ENCODE data around the gene ZFHX3.

GRCh38 chr16:72845322-72846020 lies 202.5 kb downstream of the ZFHX3 start:
- TF ChIP-seq CTCF (optimal IDR thresholded peaks at IDR 0.05 in 1 of 3, IDR thresholded peaks at IDR 0.05 in 1 of 3, conservative IDR thresholded peaks at IDR 0.05 in 1 of 3; ENCODE audit: extremely low read depth in 1 of 3, insufficient read depth in 2 of 3, low read length in 3 of 3): no peak
- TF ChIP-seq EZH2 (IDR thresholded peaks at IDR 0.05; ENCODE audit: low read length): no peak
